ENCODE results near the gene ATP12A.

- TF ChIP-seq CTCF (IDR thresholded peaks at IDR 0.05) (no peak), POLR2A (IDR thresholded peaks at IDR 0.05) (no peak)
Observed at GRCh38 chr13:24668955-24669582, 11.1 kb upstream of the ATP12A start.

Measured in body of pancreas (tissue), 4 donors.